Vein endothelial cell (primary cell): ENCODE results near the gene KAT8. TPM values are rescaled to one million over a fixed set of nuclear protein-coding genes. Genes with fewer than 3 reads are reported as not detected.

Source experiments
- small RNA-seq: library from RNA; depleted of rRNA; stranded (forward); fragments of <200 nt; gene quantifications from one replicate; pipeline ENCODE3, GENCODE V24; 2012
- total RNA-seq: library from RNA; depleted of rRNA; stranded (reverse); fragments of >200 nt; gene quantifications from 2 replicates; pipeline ENCODE4 v1.2.3, GENCODE V29; 2012

Gene KAT8
- 36.1 and 40.2 TPM in 2 replicates for total RNA-seq

DNA sequence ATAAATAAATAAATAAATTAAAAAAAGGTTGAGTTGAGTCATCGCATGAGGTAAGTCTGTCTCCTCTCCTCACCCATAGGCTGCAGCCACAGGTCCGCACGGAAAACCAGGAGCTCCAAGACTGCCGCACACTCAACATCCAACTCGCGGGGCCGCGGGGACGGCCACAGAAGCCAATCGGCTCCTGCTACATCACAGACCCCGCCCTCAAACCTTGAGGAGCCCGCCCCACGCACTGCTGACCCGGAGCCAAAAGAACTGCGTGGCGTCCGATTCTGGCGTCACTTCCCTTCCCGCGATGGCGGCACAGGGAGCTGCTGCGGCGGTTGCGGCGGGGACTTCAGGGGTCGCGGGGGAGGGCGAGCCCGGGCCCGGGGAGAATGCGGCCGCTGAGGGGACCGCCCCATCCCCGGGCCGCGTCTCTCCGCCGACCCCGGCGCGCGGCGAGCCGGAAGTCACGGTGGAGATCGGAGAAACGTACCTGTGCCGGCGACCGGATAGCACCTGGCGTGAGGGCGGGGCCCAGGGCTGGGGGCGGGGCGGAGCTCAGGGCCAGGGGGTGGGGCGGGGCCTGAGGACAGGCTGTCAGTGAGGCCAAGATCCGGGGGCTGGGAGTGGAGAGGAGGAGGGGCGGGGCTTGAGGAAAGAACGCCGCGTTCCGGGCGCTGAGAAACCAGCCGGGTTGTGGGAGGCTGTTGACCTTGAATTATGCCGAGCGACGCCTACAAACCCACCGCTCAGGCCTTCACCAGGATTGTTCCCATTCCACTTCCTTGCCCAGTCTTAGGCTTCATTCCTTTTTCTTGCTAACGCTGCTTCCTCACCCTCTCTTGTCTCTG lies at the start of gene KAT8:
Gene KAT8, plus strand, starts transcription at position 281 of the 839 bp plus-strand sequence. Its CDS starts 18 bp downstream, at position 299.

DNA sequence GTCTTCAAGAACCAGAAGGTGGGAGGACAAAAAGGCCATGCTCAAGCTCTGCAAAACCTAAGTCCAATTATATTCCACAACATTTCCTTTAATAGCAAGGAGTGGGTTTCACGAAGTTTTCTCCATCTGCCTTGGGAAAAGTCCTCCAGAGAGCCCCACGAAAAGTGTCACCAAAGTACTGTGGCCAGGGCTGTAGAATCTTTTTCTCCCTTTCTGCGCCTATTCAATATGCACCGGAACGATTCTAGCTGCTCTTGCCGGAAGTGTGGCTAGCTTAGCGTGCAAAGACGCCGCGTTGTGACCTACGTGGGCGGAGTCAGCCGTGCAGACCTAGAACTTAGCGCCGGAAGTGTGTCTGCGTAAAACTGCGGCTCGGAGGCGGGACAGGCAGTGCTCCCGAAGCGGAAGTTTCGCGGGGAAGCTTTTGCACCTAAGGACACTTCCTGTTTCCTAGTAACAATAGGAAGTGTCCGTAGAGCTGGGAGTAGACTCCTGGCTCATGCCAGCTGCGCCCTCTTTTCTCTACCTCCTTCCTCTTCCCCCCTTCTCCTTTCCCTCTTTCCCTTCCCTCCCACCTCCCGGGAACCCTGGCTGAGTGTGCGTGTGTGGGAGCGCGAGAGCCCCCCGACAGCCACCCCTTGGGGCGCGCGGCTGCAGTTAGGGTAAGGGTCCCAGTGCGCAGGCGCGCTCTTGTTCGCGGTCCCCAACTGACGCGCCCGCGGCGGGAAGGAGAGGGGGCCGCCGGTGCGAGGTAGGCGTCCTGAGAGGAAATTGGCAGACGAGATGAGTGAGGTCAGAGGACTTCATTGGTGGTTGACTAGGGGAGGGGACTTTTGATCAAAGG lies 43.3 kb upstream of the KAT8 start, which contains the start of the genes ZNF646 and ZNF668:
Gene ZNF646, plus strand, starts transcription at position 453 of the 844 bp plus-strand sequence. CDS start 1,903 bp downstream, outside the sequence.
Gene ZNF668, minus strand, starts transcription at position 271 of the 844 bp plus-strand sequence. CDS start 9,781 bp downstream, outside the sequence.

DNA sequence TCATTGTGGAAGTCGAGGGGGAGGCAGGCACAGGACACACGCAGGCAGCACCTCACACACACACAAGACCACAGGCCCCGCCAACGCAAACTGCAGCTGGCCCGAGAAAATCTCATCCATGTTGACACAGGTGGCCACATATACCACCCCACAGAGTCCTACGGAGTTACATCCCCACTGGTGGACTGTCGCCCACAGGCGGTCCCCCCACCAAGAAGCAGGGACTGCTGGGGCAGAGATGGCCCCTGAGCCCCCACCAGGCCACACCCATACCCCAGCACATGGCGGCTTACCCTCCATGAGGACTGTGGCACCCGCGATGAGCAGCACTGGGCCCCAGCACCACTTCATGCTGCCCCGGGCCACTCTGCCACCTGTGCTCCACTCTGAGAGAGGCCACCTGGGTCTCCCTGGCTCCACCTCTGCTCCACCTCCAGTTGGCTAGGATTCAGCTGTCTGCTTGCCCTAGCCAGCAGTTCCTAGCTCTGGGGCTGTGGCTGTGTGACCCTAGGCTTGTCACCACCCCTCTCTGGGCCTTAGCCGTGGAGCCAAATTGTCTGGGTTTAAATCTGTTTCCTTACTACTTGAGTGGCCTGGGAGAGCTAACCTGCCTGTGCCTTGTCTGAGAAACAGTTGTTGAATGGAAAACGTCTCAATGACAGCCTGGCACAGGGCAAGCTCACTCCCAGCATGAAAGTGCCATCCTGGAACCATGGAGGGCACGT lies 28.8 kb upstream of the KAT8 start, which contains the start of gene PRSS53:
Gene PRSS53, minus strand, starts transcription at position 485 of the 725 bp plus-strand sequence. Its CDS starts 134 bp downstream, at position 351.

DNA sequence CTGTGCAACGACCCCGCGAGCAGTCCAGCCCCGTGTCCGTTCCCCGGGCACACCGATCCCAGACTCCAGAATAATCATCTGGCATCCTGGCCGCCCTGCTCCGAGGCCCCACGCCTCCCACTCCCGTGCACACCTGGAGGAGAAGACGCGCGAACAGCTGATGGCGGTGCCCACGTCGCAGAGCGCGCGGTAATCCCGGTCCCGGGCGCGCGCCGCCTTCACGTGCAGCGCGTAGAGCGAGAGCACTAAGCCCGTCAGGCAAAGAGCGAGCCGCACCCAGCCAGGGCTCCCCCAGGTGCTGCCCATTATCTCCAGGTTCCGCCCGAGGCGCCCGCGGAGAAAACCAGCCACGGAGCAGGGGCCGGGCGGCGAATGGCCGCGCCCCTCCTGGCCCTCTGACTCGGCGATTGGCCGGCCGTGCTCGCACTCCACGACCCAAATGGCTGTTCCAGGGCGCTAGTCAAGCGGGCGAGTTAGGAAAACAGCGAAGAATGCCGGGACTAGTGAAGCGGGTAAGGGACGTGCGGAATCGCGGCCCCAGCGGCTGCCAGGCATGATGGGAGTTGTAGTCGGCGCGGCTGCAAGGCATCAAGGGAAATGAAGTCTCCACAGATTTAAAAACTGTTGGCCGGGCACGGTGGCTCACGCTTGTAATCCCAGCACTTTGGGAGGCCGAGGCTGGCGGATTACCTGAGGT lies 22.9 kb upstream of the KAT8 start, which contains the start of gene VKORC1:
Gene VKORC1, minus strand, starts transcription at position 374 of the 697 bp plus-strand sequence. Its CDS starts 68 bp downstream, at position 306.

DNA sequence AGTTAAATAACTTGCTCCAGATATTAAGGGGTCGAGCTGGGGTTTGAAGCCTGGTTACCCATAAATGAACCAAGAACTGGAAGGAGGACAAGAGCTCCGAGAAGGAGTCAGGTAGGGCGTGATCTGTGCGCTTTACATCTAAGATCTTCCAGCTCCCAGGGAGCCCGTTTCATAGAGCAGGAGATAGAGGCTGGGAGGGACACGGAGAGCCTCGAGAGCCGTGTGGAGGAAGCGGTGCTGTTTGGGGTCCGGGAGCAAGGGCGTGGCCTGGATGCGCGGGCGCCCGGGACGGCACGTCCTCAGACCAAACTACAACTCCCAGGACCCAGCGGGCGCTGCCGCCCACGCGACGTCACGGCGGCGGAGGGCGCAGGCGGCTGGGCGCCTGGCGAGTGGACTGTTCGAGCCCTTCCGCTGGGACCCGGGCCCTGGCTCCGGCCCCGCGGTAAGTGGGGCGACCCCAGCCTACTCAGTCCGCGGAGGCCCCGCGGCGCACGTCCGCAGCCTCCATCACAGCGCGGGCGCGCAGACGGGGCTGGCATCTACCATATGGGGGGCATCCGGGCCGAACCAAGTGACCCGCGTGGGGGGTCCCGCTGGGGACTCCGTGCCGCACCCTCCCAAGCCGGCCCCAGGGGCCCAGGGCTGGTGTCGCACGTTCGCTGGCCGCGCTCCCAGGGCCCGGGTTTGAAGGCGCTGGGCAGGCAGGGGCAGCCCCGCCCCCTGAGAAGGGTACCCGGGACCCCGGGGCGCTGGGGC lies 9.2 kb upstream of the KAT8 start, which contains the start of gene BCKDK:
Gene BCKDK, plus strand, starts transcription at position 352 of the 759 bp plus-strand sequence. CDS start 838 bp downstream, outside the sequence.

DNA sequence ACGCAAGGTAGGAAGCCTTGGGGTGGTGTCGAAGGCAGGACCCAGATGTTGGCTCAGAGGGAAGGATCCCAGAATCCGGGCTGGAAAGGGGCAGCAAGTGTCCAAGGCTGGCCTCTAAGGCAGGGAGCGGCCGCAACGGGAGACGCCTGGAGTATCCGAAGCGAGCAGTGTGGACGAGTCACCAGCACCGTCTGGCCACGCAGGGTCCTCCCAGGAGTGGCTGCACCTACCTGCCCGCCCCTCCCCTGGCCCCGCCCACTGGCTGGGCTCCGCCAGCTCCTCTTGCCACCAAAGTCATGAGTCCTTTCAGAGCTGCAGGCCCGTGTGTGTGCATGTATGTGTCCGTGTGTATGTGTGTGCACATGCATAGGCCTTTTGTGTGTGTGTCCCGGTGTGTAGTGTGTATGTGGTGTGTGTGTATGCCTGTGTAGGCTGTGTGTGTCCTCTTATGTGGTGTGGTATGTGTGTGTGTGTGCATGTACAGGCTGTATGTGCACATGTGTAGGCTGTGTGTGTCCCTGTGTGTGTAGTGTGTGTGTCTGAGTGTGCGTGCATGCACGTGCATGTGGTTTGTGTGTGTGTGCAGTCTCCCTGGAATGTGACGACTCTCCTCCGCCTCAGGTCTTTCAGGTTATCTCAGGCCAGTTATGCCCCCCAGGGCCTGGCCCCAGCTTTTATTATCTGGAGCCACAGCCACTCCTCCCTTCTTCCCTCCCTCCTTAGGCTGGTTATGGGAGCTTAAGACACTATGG lies 18.2 kb downstream of the KAT8 start, which contains the start of gene PRSS8:
Gene PRSS8, minus strand, starts transcription at position 193 of the 752 bp plus-strand sequence. CDS start 229 bp downstream, outside the sequence.

DNA sequence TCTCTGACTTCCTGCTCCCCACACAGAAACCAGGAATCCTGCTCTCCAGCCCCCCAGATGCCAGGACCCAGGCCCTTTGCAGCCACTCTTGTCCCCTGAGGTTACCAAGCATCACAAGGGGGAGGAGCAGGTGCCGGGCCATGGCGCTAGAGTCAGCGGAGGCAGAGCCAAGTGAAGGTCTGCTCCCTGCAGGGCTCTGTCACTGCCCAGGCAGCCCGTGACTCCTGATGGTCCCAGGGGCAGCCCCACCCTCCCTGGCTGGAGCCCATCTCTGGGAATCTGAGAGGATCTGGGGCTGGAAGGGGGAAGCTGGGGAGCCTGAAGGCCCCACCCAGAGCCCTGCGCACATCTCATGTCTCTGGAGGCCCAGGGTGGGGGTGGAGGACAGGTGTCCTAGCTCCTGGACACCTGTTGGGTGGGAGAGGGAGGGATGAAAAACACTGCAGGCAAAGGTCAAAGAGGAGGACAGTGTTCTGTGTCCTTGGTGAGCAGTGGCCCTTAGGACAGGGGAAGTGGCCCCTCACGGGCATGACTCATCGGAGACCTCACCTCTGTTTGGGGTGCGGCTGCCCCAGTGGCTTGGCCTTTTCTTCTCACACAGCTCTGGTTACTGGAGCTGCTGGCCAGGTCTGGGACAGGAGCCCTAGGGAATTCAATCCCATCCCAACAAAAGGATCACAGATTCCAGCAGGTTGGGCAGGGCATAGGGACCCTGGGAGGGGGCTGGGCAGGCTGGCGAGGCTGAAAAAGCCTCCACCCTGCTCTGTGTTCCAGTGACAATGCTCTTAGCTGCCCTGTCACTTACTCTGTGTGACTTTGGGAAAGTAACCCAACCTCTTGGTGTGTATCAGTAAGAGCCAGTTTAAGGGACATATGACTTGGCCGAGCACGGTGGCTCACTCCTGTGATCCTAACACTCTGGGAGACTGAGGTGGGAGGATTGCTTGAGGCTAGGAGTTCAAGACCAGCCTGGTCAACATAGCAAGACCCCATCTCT lies 32.7 kb downstream of the KAT8 start, which contains the start of gene PRSS36:
Gene PRSS36, minus strand, starts transcription at position 173 of the 997 bp plus-strand sequence. Its CDS starts 31 bp downstream, at position 142.

DNA sequence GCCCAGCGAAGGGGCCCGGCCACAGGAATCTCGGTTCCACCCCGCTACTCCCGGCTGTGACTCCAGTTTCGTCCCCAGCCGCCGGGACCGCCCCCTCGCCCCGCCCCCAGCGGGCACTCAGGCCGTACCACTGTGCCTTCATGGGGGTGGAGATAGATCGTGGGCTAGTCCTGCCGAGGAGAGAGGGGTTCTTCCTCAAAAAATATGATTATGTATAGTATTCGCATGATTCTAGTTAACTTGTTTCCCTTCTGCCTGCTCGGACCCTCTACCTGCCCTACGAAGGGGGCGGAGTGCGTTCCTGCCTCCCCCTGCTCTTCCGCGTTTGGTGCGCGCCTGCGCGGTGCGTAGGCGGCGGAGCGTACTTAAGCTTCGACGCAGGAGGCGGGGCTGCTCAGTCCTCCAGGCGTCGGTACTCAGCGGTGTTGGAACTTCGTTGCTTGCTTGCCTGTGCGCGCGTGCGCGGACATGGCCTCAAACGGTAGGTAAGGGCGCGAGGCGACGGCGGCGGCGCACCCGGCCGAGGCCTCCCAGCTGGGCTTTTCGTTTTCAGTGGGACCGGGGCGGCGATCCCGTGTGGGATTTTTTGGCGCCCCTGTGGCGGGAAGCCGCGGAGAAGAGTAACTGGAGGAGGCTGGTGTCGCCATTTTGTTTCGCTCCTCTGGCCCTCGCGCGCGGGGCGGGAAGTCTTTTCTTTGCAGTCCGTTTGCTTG lies 62.4 kb downstream of the KAT8 start, which contains the start of gene FUS:
Gene FUS, plus strand, starts transcription at position 393 of the 713 bp plus-strand sequence. Its CDS starts 76 bp downstream, at position 469.

Small RNA genes within 50 kb of the gene (small RNA-seq; reads per million reads assigned to genes)
- gene AC009088.4 (not detected), gene NDUFA3P6 (not detected)

Other genes starting within 250 kb of the KAT8 start
- gene BCL7C, start 223.6 kb upstream of the KAT8 start, total RNA-seq, result 25.7 and 31.0 TPM in 2 replicates
- gene CTF1, start 221.1 kb upstream of the KAT8 start, total RNA-seq, result 0.19 and 0.65 TPM in 2 replicates
- gene FBXL19, start 194.1 kb upstream of the KAT8 start, total RNA-seq, result 33.7 and 42.1 TPM in 2 replicates
- gene ORAI3, start 168.6 kb upstream of the KAT8 start, total RNA-seq, result 24.2 and 26.8 TPM in 2 replicates
- 5.1 and 16.0 TPM in 2 replicates for gene SETD1A, start 159.9 kb upstream of the KAT8 start, total RNA-seq
- 15.6 and 22.2 TPM in 2 replicates for gene HSD3B7, start 132.5 kb upstream of the KAT8 start, total RNA-seq
- 0.33 and 0.48 TPM in 2 replicates for gene STX1B, start 107.0 kb upstream of the KAT8 start, total RNA-seq
- 22.5 and 25.1 TPM in 2 replicates for gene STX4, start 84.1 kb upstream of the KAT8 start, total RNA-seq
- gene ZNF668, start 43.4 kb upstream of the KAT8 start, total RNA-seq, result 12.4 and 16.0 TPM in 2 replicates
- 20.8 and 23.5 TPM in 2 replicates for gene ZNF646, start 43.2 kb upstream of the KAT8 start, total RNA-seq
- gene PRSS53, start 28.7 kb upstream of the KAT8 start, total RNA-seq, result 1.3 and 2.3 TPM in 2 replicates
- 60.6 and 96.4 TPM in 2 replicates for gene VKORC1, start 22.9 kb upstream of the KAT8 start, total RNA-seq
- gene BCKDK, start 9.3 kb upstream of the KAT8 start, total RNA-seq, result 45.9 and 56.5 TPM in 2 replicates
- gene PRSS8, start 18.1 kb downstream of the KAT8 start, total RNA-seq, result not detected in 2 replicates
- gene PRSS36, start 32.4 kb downstream of the KAT8 start, total RNA-seq, result 0.10 and 0.65 TPM in 2 replicates
- gene FUS, start 62.5 kb downstream of the KAT8 start, total RNA-seq, result 45.4 and 58.8 TPM in 2 replicates
- gene PYCARD, start 85.1 kb downstream of the KAT8 start, total RNA-seq, result 33.2 and 53.9 TPM in 2 replicates
- under 0.01 TPM in 1 of 2 replicates, not detected in the other for gene TRIM72, start 96.5 kb downstream of the KAT8 start, total RNA-seq
- gene PYDC1, start 99.5 kb downstream of the KAT8 start, total RNA-seq, result not detected in 2 replicates
- not detected in 2 replicates for gene ITGAM, start 142.3 kb downstream of the KAT8 start, total RNA-seq
- 0.65 and 1.1 TPM in 2 replicates for gene ITGAX, start 237.5 kb downstream of the KAT8 start, total RNA-seq